DMS 273 treated with DMSO at 0.1 percent for 48 hours (cell line): ENCODE measurements around the gene XRN2.

Experiments used
- DNase-seq: peaks from one replicate; lab custom pipeline; 2025; lab: John Stamatoyannopoulos, UW

Gene XRN2

GRCh38 chr20:21301940-21302663 is 1.0 kb upstream of the XRN2 start:
- no peak for DNase-seq

- no peak for DNase-seq
Observed at GRCh38 chr20:21302664-21303060, 469 bp upstream of the XRN2 start.

GRCh38 chr20:21303872-21304586 is 898 bp downstream of the XRN2 start:
- DNase-seq: no peak

GRCh38 chr20:21308340-21308739 is 5.2 kb downstream of the XRN2 start:
- DNase-seq: no peak

GRCh38 chr20:21309678-21310467 is 6.7 kb downstream of the XRN2 start:
- no peak for DNase-seq

GRCh38 chr20:21312813-21313474 is 9.8 kb downstream of the XRN2 start:
- DNase-seq: no peak

- DNase-seq: no peak
Observed at GRCh38 chr20:21315138-21315537, 12.0 kb downstream of the XRN2 start.

- DNase-seq: no peak
Observed at GRCh38 chr20:21322083-21322710, 19.1 kb downstream of the XRN2 start.

GRCh38 chr20:21322921-21323331 is 19.8 kb downstream of the XRN2 start:
- DNase-seq: peak; percentile 16

GRCh38 chr20:21323640-21324039 is 20.5 kb downstream of the XRN2 start:
- no peak for DNase-seq

GRCh38 chr20:21324126-21324525 is 21.0 kb downstream of the XRN2 start:
- DNase-seq: no peak

GRCh38 chr20:21325296-21325695 is 22.2 kb downstream of the XRN2 start:
- no peak for DNase-seq

GRCh38 chr20:21326700-21327099 is 23.6 kb downstream of the XRN2 start:
- no peak for DNase-seq

GRCh38 chr20:21336455-21337151 is 33.5 kb downstream of the XRN2 start:
- DNase-seq: no peak

- DNase-seq: no peak
Observed at GRCh38 chr20:21338291-21338690, 35.2 kb downstream of the XRN2 start.

GRCh38 chr20:21339499-21339898 is 36.4 kb downstream of the XRN2 start:
- no peak for DNase-seq

GRCh38 chr20:21340991-21341697 is 38.0 kb downstream of the XRN2 start:
- no peak for DNase-seq

GRCh38 chr20:21342656-21343345 is 39.7 kb downstream of the XRN2 start:
- DNase-seq: no peak

GRCh38 chr20:21344206-21344900 is 41.2 kb downstream of the XRN2 start:
- no peak for DNase-seq
